HG02678 (cell line): ENCODE data around the gene C11orf98.
A peak's percentile ranks its signal among the peaks of the same experiment; 100 is the strongest.
"Not testable (repeated sequence)": the region's sequence is repeated elsewhere in the genome, so short reads cannot be mapped to it uniquely, and the experiment has no call there.

Experiments used
- ATAC-seq: cut with Tn5 transposase; IDR thresholded peaks from one replicate; pipeline ENCODE4 v1.9.1; 2021; ENCODE audit warnings: mild to moderate bottlenecking, moderate library complexity; ENCODE audit not compliant: unreplicated experiment

Gene C11orf98

GRCh38 chr11:62687508-62688396 is 22.7 kb upstream of the C11orf98 start:
- no peak for ATAC-seq

- no peak for ATAC-seq
These were observed 17.5 kb upstream of the C11orf98 start for GRCh38 chr11:62682518-62682917.

GRCh38 chr11:62680825-62681240 is 15.8 kb upstream of the C11orf98 start:
- ATAC-seq: peak; percentile 66

GRCh38 chr11:62678770-62679696 is 14.0 kb upstream of the C11orf98 start, which contains the start of gene UBXN1:
TSS of gene UBXN1 (minus strand) at chr11:62679073. CDS start at chr11:62678923, 150 bp downstream.
- peak; percentile 71 for ATAC-seq

GRCh38 chr11:62678433-62678769 is 13.4 kb upstream of the C11orf98 start:
- no peak for ATAC-seq

- ATAC-seq: no peak
These were observed 12.7 kb upstream of the C11orf98 start for GRCh38 chr11:62677714-62678113.

GRCh38 chr11:62677156-62677555 is 12.1 kb upstream of the C11orf98 start:
- ATAC-seq: no peak

GRCh38 chr11:62676698-62677097 is 11.7 kb upstream of the C11orf98 start:
- no peak for ATAC-seq

GRCh38 chr11:62675415-62675814 is 10.4 kb upstream of the C11orf98 start:
- ATAC-seq: not testable (repeated sequence)

- ATAC-seq: no peak
These were observed 8.2 kb upstream of the C11orf98 start for GRCh38 chr11:62673196-62673525.

- ATAC-seq: peak; percentile 68
These were observed 6.8 kb upstream of the C11orf98 start, which contains the start of the genes LBHD1 and UQCC3 for GRCh38 chr11:62671608-62672389. TSS of gene LBHD1 (minus strand) at chr11:62672267. CDS start at chr11:62670031, 2,236 bp downstream. TSS of gene UQCC3 (plus strand) at chr11:62671673. CDS start at chr11:62671746, 73 bp downstream.

- peak; percentile 5 for ATAC-seq
These were observed 6.2 kb upstream of the C11orf98 start for GRCh38 chr11:62671236-62671607.

GRCh38 chr11:62669420-62670161 is 4.6 kb upstream of the C11orf98 start:
- no peak for ATAC-seq

- no peak for ATAC-seq
These were observed 2.5 kb upstream of the C11orf98 start for GRCh38 chr11:62667460-62667859.

GRCh38 chr11:62666259-62666926 is 1.4 kb upstream of the C11orf98 start:
- no peak for ATAC-seq

GRCh38 chr11:62665599-62666258 is 719 bp upstream of the C11orf98 start:
- peak; percentile 16 for ATAC-seq

GRCh38 chr11:62664405-62665074 is 470 bp downstream of the C11orf98 start:
- ATAC-seq: peak; percentile 33

- ATAC-seq: no peak
These were observed 8.1 kb downstream of the C11orf98 start for GRCh38 chr11:62656796-62657429.
